OCI-LY3 (cell line): ENCODE results near the gene DIAPH2.
A peak's percentile ranks its signal among the peaks of the same experiment; 100 is the strongest.

Experiments
- H2AFZ ChIP-seq: fragments of 200-600, 300-600 bp; shearing (Covaris generic); 2 replicates; pipeline ENCODE4 v1.6.0; 2014; ENCODE audit warnings: antibody characterized with exemption, low read depth, low read length
- H3K27ac ChIP-seq: fragments of 200-600, 300-600 bp; sonication (generic); 2 replicates; pipeline ENCODE4 v1.5.1; 2014; ENCODE audit warnings: mild to moderate bottlenecking, low read length, moderate library complexity, mixed read lengths
- H3K27me3 ChIP-seq: fragments of 200-600, 300-600 bp; sonication (generic); 2 replicates; pipeline ENCODE4 v1.6.1; 2014; ENCODE audit warnings: low read depth, low read length, mixed read lengths
- H3K36me3 ChIP-seq: fragments of 200-600, 300-600 bp; sonication (generic); replicated peaks from 2 replicates; pipeline ENCODE3; 2014; ENCODE audit warnings: low read depth, low read length, mixed read lengths
- H3K4me1 ChIP-seq: fragments of 300-600, 200-600 bp; sonication (generic); 2 replicates; pipeline ENCODE4 v1.6.1; 2014; ENCODE audit warnings: low read length, mixed read lengths
- H3K4me2 ChIP-seq: fragments of 200-600, 300-600 bp; sonication (generic); 2 replicates; pipeline ENCODE4 v1.6.1; 2014; ENCODE audit warnings: low read length, mixed read lengths
- H3K4me3 ChIP-seq: fragments of 300-600, 200-600 bp; sonication (generic); 2 replicates; pipeline ENCODE4 v1.5.1; 2014; ENCODE audit warnings: antibody characterized with exemption, mild to moderate bottlenecking, low read length, moderate library complexity
- H3K79me2 ChIP-seq: fragments of 300-600, 200-600 bp; shearing (Covaris generic); 2 replicates; pipeline ENCODE4 v1.6.1; 2014; ENCODE audit warnings: mild to moderate bottlenecking, low read length, mixed read lengths
- H3K9ac ChIP-seq: fragments of 300-600, 200-600 bp; shearing (Covaris generic); 2 replicates; pipeline ENCODE4 v1.6.0; 2014; ENCODE audit warnings: mild to moderate bottlenecking, low read length, moderate library complexity
- H3K9me3 ChIP-seq: fragments of 200-600, 300-600 bp; shearing (Covaris generic); 2 replicates; pipeline ENCODE4 v1.6.1; 2014; ENCODE audit warnings: low read length, mixed read lengths; ENCODE audit not compliant: insufficient read depth
- H4K20me1 ChIP-seq: fragments of 200-600, 300-600 bp; sonication (generic); 2 replicates; pipeline ENCODE4 v1.6.1; 2016; ENCODE audit warnings: low read length, mixed read lengths; ENCODE audit not compliant: insufficient read depth
- CTCF ChIP-seq: fragments of 200-600, 300-600 bp; sonication (generic); IDR thresholded peaks from 2 replicates; pipeline ENCODE4 v1.5.1; 2014; ENCODE audit warnings: antibody characterized with exemption, low read length, low read depth
- EZH2phosphoT487 ChIP-seq: fragments of 200-600 bp; shearing (Covaris generic); IDR thresholded peaks from 2 replicates; pipeline ENCODE4 v1.6.1; 2018; ENCODE audit warnings: antibody characterized with exemption, mixed run types, low read depth

The DIAPH2 gene

GRCh38 chrX:96824166-96824565, 139.5 kb downstream of the DIAPH2 start:
- no peaks in the 10 kb centered on the region for H4K20me1 ChIP-seq
- no peaks in the 10 kb centered on the region for H3K4me1 ChIP-seq
- TF ChIP-seq CTCF (no peak), EZH2phosphoT487 (no peak)
- H3K79me2 ChIP-seq, result no peaks in the 10 kb centered on the region
- H3K27ac ChIP-seq, result no peak overlapping the region
- no peaks in the 10 kb centered on the region for H3K27me3 ChIP-seq
- no peak overlapping the region for H3K4me3 ChIP-seq
- H3K36me3 ChIP-seq, result no peaks in the 10 kb centered on the region
- H2AFZ ChIP-seq, result no peak overlapping the region
- no peak overlapping the region for H3K9ac ChIP-seq
- no peak overlapping the region for H3K4me2 ChIP-seq
- no peaks in the 10 kb centered on the region for H3K9me3 ChIP-seq

GRCh38 chrX:96833333-96833732, 148.7 kb downstream of the DIAPH2 start:
- no peak overlapping the region for H2AFZ ChIP-seq
- H3K79me2 ChIP-seq, result no peaks in the 10 kb centered on the region
- no peaks in the 10 kb centered on the region for H3K9me3 ChIP-seq
- no peak overlapping the region for H3K4me2 ChIP-seq
- TF ChIP-seq EZH2phosphoT487 (no peak), CTCF (no peak)
- H3K27me3 ChIP-seq, result no peaks in the 10 kb centered on the region
- no peaks in the 10 kb centered on the region for H3K36me3 ChIP-seq
- no peak overlapping the region for H3K4me3 ChIP-seq
- peaks cover 32% of the 10 kb centered on the region for H3K4me1 ChIP-seq
- no peaks in the 10 kb centered on the region for H4K20me1 ChIP-seq
- H3K9ac ChIP-seq, result no peak overlapping the region
- no peak overlapping the region for H3K27ac ChIP-seq

- Histone ChIP-seq H2AFZ (no peak overlapping the region), H3K27me3 (no peaks in the 10 kb centered on the region), H3K27ac (no peak overlapping the region), H3K9me3 (no peaks in the 10 kb centered on the region), H3K36me3 (no peaks in the 10 kb centered on the region), H3K79me2 (no peaks in the 10 kb centered on the region), H3K4me3 (no peak overlapping the region), H3K4me1 (peaks cover 38% of the 10 kb centered on the region), H4K20me1 (no peaks in the 10 kb centered on the region), H3K9ac (no peak overlapping the region), H3K4me2 (no peak overlapping the region)
- TF ChIP-seq CTCF (no peak), EZH2phosphoT487 (no peak)
These were observed 149.5 kb downstream of the DIAPH2 start for GRCh38 chrX:96834137-96834536.

- Histone ChIP-seq H3K4me1 (peaks cover 38% of the 10 kb centered on the region), H3K4me2 (peak overlapping the region; percentile 44)
These were observed 151.1 kb downstream of the DIAPH2 start for GRCh38 chrX:96835660-96836289.

More at GRCh38 chrX:96835660-96836289, 151.1 kb downstream of the DIAPH2 start:
- no peaks in the 10 kb centered on the region for H3K36me3 ChIP-seq
- no peaks in the 10 kb centered on the region for H4K20me1 ChIP-seq
- no peak overlapping the region for H2AFZ ChIP-seq
- no peak for TF ChIP-seq EZH2phosphoT487
- TF ChIP-seq CTCF, result no peak
- H3K27ac ChIP-seq, result peak overlapping the region; percentile 40
- H3K27me3 ChIP-seq, result no peaks in the 10 kb centered on the region
- no peaks in the 10 kb centered on the region for H3K9me3 ChIP-seq
- H3K79me2 ChIP-seq, result no peaks in the 10 kb centered on the region
- H3K4me3 ChIP-seq, result peak overlapping the region; percentile 42
- no peak overlapping the region for H3K9ac ChIP-seq
